Liver (tissue), 3 donors: Measurements from ENCODE around the gene NFIB.

Source experiments
- RAD21 ChIP-seq, 2 donors: IDR thresholded peaks; 2 replicates each; pipeline ENCODE4 v1.6.1; 2016; ENCODE audit warnings: antibody characterized with exemption in 2 of 2, mild to moderate bottlenecking in 2 of 2
- TF ChIP-seq, protein P1 (sequence below): fragments of 150-350 bp; IDR thresholded peaks from 2 replicates; pipeline ENCODE4 v1.5.1; 2017; ENCODE audit warnings: improper control_type of control experiment, low read depth, low read length; ENCODE audit not compliant: missing input control
- donor health status: healthy.
- donor health status: healthy.

DNA sequence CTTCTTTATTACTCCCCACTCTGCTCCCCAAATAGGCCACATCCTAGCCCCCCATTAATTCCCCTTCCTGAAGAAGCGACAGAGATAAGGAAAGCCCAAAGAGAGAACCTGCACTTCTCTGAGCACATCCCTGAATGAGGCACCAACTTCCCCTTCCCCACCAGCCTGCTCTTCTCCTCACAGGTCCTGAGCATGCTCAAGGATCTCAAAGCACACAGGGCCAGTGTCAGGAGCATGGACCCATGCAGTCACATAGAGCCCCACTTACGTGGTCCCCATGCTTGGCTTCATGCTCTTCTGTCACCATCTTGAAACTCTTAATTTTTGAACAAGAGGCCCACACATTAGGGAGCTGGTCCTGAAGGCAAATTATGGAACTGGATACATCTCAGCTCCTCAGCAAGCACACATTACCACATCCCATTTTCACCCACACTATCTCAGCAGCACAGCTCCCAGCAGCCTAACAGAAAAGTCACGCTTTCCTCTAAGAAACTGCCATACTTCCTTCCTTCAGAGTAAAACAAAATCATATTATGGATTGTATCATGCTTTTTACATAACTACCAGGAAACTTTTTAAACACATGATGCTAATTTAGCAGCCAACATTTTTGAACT is 99.8 kb downstream of the NFIB start:
- TF ChIP-seq, protein P1, sequence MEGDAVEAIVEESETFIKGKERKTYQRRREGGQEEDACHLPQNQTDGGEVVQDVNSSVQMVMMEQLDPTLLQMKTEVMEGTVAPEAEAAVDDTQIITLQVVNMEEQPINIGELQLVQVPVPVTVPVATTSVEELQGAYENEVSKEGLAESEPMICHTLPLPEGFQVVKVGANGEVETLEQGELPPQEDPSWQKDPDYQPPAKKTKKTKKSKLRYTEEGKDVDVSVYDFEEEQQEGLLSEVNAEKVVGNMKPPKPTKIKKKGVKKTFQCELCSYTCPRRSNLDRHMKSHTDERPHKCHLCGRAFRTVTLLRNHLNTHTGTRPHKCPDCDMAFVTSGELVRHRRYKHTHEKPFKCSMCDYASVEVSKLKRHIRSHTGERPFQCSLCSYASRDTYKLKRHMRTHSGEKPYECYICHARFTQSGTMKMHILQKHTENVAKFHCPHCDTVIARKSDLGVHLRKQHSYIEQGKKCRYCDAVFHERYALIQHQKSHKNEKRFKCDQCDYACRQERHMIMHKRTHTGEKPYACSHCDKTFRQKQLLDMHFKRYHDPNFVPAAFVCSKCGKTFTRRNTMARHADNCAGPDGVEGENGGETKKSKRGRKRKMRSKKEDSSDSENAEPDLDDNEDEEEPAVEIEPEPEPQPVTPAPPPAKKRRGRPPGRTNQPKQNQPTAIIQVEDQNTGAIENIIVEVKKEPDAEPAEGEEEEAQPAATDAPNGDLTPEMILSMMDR, result no peak
- no peak for TF ChIP-seq RAD21 (IDR thresholded peaks at IDR 0.05)
